Activated naive CD4-positive, alpha-beta T cell treated with anti-CD3 and anti-CD28 coated beads for 36 hours (primary cell): ENCODE data around the gene PCP4L1. TPM values are rescaled to one million over a fixed set of nuclear protein-coding genes. Genes with fewer than 3 reads are reported as not detected.
A peak's percentile ranks its signal among the peaks of the same experiment; 100 is the strongest.

Source experiments
- CTCF ChIA-PET: fragments of 350-600 bp; sonication (Branson Sonifier 250); formaldehyde crosslinking; loops from one replicate; lab custom pipeline; 2021; ENCODE audit warnings: antibody characterized with exemption; lab: Charles Lee
- DNase-seq: peaks from one replicate; pipeline ENCODE4 v3.0.0-alpha.2; 2020
- H3K27ac Mint-ChIP-seq: one replicate; pipeline ENCODE4 v1.8.0; 2021; ENCODE audit warnings: mild to moderate bottlenecking, mixed read lengths
- H3K27me3 Mint-ChIP-seq: one replicate; pipeline ENCODE4 v1.8.0; 2021; ENCODE audit warnings: low read depth, mixed read lengths
- H3K36me3 Mint-ChIP-seq: one replicate; pipeline ENCODE4 v1.8.0; 2021; ENCODE audit warnings: low read depth, mixed read lengths
- H3K4me1 Mint-ChIP-seq: one replicate; pipeline ENCODE4 v1.8.0; 2021; ENCODE audit warnings: low read depth, mixed read lengths
- H3K4me3 Mint-ChIP-seq: one replicate; pipeline ENCODE4 v1.8.0; 2021; ENCODE audit warnings: mild to moderate bottlenecking, moderate library complexity, mixed read lengths
- H3K9me3 Mint-ChIP-seq: one replicate; pipeline ENCODE4 v1.8.0; 2021; ENCODE audit warnings: mixed read lengths
- intact Hi-C: fragments of 100-400 bp; cut with micrococcal nuclease; formaldehyde crosslinking; loops from one replicate; pipeline ENCODE4 v1.15.1; 2023
- total RNA-seq, 2 experiments: library from RNA; stranded (reverse); gene quantifications; one replicate each; pipeline ENCODE4 v1.2.3, GENCODE V29; 2021

The PCP4L1 gene
- total RNA-seq, 2 experiments from 2014 or later, result 0.24 to 0.37 TPM

DNA sequence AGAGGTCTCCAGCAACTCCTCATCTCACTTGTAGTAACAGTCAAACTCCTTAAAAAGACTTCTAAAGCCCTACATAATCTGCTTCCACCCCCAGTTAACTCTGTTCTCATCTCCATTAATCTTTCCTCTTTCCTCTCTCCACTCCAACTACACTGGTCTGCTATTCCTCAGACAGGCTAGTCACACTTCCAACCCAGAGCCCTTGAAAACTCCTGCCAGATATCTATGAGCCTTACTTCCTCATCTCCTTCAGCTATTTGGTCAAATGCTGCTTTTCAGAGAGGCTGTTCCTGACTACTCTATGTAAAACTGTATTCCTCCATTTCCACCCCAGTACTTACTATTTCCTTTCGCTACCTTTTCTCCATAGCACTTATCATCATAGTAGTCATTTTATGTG is 24.4 kb downstream of the PCP4L1 start:
- Mint-ChIP-seq H3K36me3 (no peaks in the 10 kb centered on the region), H3K27me3 (no peaks in the 10 kb centered on the region), H3K4me3 (no peak overlapping the region), H3K4me1 (no peaks in the 10 kb centered on the region), H3K27ac (no peak overlapping the region), H3K9me3 (no peaks in the 10 kb centered on the region)
- CTCF ChIA-PET, result interaction anchor here (1.2 to 2.6 kb wide), 4 partner anchors 8 to 99 kb away, joined by 3 to 10 read pairs (median 6); partner anchors contain the start of gene TOMM40L
- DNase-seq, result no peak
- intact Hi-C loops, result no loop called here

DNA sequence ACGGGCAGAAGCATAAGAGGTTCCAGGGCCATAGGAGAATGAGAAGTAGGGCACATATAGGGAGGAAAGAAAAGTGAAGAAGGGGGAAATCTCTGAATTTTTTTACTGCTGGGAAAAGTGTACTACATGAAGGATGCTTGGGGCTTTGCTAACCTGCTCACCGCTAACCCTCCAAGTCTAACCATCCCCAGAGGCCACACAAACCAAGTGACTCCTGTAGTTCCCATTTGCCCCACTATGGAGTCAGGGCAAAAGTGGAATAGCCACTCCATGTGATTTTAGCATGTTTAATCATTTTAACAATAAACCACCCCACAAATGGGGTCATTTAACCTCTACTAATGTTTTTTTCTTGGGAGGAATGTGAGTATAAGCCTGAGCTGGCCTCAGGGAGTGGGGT is 26.6 kb downstream of the PCP4L1 start:
- CTCF ChIA-PET, result no interaction called here
- no peaks in the 10 kb centered on the region for H3K4me1 Mint-ChIP-seq
- intact Hi-C loops, result no loop called here
- no peak overlapping the region for H3K27ac Mint-ChIP-seq
- no peaks in the 10 kb centered on the region for H3K27me3 Mint-ChIP-seq
- DNase-seq, result no peak
- no peaks in the 10 kb centered on the region for H3K36me3 Mint-ChIP-seq
- H3K4me3 Mint-ChIP-seq, result no peak overlapping the region
- H3K9me3 Mint-ChIP-seq, result no peaks in the 10 kb centered on the region

DNA sequence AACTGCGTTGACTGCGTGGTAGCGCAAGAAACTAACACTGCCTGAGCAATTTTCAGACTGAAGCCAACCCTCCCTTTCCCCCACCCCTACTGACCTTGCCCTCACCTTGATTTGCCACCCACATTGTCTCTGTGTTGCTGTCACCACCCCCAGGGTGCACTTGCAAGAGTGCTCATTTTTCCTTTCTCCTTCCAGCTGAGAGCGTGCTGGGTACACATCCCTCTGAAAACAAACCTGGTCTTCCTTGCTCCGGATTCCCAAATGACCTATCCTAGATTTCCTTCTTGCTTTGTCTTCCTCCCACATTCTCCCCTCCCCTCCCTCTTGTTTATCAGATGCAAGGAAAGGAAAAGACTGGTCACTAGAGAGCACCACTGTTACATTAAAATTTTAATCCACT is 27.0 kb downstream of the PCP4L1 start:
- no peaks in the 10 kb centered on the region for H3K27me3 Mint-ChIP-seq
- H3K27ac Mint-ChIP-seq, result no peak overlapping the region
- no peak overlapping the region for H3K4me3 Mint-ChIP-seq
- no peaks in the 10 kb centered on the region for H3K36me3 Mint-ChIP-seq
- H3K9me3 Mint-ChIP-seq, result no peaks in the 10 kb centered on the region
- CTCF ChIA-PET, result no interaction called here
- intact Hi-C loops, result no loop called here
- no peak for DNase-seq
- H3K4me1 Mint-ChIP-seq, result no peaks in the 10 kb centered on the region

DNA sequence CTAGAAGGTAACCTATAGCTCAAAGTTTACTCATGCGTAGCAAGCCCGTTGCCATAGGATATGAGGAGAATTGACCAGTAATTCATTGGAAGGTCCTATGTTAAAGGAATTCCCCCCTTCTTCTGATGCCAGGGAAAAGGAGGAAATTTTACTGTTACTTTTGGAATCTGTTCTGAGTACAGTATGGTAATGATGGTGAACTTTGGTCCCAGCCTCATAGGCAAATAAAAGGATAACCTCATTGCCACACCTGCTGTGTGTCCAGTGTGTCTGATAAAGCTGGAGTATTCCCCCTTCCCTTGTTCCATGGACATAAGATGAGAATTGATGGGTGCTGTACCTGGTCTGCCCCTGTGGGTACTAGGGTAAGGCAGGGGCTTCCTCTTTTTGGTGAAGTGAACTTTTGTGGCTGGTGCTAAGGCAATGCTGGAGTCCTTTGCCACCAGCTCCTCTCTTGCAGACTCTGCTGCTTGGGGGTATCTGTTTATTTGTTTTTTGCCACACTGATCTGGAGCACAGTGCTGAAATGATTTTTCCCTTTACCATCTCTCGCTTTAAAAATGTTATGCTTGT is 29.0 kb downstream of the PCP4L1 start:
- DNase-seq, result no peak
- Mint-ChIP-seq H3K27me3 (no peaks in the 10 kb centered on the region), H3K36me3 (no peaks in the 10 kb centered on the region), H3K27ac (no peak overlapping the region), H3K9me3 (no peaks in the 10 kb centered on the region), H3K4me1 (no peaks in the 10 kb centered on the region), H3K4me3 (no peak overlapping the region)
- CTCF ChIA-PET, result interaction anchor here (0.6 to 1.6 kb wide), 4 partner anchors 61 to 1366 kb away, joined by 3 to 10 read pairs (median 4); partner anchors contain the start of gene TOMM40L
- intact Hi-C loops, result no loop called here

DNA sequence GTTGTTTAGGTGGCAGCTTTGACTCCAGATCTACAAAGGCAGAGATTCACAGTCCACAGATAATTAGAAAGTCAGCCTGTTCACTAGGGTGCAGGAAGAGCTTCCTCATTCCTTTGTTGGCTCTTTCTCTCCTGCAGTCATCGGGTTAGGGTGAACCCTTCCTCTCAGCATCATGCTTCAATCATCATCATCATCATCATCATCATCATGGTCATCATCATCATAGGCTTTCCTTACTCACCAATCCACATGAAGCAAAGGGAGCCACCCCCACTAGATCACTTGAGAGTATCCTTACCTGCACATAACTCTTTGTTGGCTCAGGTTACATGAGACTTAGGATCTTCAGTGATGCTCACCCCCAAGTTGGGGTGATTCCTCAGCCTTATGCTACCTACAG is 32.2 kb downstream of the PCP4L1 start:
- Mint-ChIP-seq H3K36me3 (no peaks in the 10 kb centered on the region), H3K27ac (no peak overlapping the region), H3K9me3 (no peaks in the 10 kb centered on the region), H3K4me1 (no peaks in the 10 kb centered on the region), H3K4me3 (no peak overlapping the region), H3K27me3 (no peaks in the 10 kb centered on the region)
- CTCF ChIA-PET, result interaction anchor here (0.6 to 4.0 kb wide), 48 partner anchors 8 to 194 kb away, joined by 3 to 82 read pairs (median 5); partner anchors contain the start of genes ADAMTS4, CFAP126, NR1I3 and PCP4L1
- DNase-seq, result no peak
- intact Hi-C loops, result loop anchor here (1.0 to 2.0 kb wide), 3 partner anchors 63 to 106 kb away; no protein-coding TSS in a partner anchor

DNA sequence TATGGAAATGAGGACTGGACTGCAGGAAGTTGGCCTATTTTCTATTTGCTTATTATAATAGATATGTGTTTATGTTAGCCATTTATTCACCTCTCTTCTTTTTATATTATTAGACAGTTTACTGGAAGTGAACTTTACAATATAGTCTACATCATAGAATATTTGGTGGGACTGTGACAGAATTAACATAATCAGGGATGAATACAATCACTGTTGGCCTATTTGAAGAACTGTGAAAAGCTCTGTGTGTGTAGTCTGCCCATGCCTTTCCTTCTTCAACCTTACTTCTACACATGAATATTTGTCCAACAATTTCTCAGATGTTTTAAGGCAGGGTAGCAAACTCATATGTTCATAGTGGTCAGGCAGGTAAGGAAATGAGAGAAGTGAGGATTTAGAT is 38.9 kb downstream of the PCP4L1 start:
- Mint-ChIP-seq H3K4me3 (no peak overlapping the region), H3K27me3 (no peaks in the 10 kb centered on the region), H3K36me3 (no peaks in the 10 kb centered on the region), H3K9me3 (no peaks in the 10 kb centered on the region), H3K4me1 (no peaks in the 10 kb centered on the region), H3K27ac (no peak overlapping the region)
- CTCF ChIA-PET, result no interaction called here
- DNase-seq, result no peak
- intact Hi-C loops, result no loop called here

DNA sequence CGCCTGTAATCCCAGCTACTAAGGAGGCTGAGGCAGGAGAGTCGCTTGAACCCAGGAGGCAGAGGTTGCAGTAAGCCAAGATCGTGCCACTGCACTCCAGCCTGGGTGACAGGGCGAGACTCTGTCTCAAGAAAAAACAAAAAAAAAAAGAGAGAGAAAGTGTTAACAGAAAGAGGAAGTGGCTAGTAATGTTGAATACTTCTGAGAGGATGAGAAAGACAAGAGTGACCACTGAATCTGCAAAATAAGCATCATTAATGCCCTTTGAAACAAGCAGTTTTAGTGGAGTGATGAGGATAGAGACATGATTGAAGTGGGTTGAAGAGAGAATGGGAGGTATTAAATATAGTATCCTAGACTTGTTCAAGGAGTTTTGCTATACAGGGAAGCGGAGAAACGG is 39.6 kb downstream of the PCP4L1 start:
- DNase-seq, result no peak
- Mint-ChIP-seq H3K27ac (no peak overlapping the region), H3K4me3 (no peak overlapping the region), H3K4me1 (peaks cover under 1% of the 10 kb centered on the region), H3K9me3 (no peaks in the 10 kb centered on the region), H3K36me3 (no peaks in the 10 kb centered on the region), H3K27me3 (no peaks in the 10 kb centered on the region)
- CTCF ChIA-PET, result no interaction called here
- intact Hi-C loops, result no loop called here

DNA sequence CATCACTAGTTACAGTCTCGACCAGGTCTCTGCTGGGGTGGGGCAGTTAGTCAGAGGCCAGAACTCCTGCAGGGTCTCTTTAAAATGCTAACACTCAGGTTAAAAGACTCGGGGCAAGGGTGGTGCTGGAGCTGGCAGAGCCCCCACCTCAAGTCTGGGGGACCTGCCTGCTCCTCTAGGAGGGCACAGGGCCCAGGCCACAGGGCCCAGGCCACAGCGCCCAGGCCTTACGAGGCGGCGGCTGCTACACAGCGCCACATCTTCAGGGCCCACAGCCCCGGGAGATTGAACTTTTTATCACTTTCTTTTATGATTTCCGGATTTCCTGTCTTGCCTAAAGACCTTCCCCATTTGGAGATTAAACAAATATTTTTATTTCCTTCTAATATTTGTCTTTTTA is 40.8 kb downstream of the PCP4L1 start:
- Mint-ChIP-seq H3K4me1 (peaks cover 9% of the 10 kb centered on the region), H3K36me3 (no peaks in the 10 kb centered on the region), H3K4me3 (no peak overlapping the region), H3K27me3 (no peaks in the 10 kb centered on the region), H3K9me3 (no peaks in the 10 kb centered on the region), H3K27ac (no peak overlapping the region)
- CTCF ChIA-PET, result interaction anchor here (0.6 to 0.9 kb wide), 2 partner anchors 14 to 49 kb away, joined by 4 read pairs; partner anchors contain the start of gene SDHC
- intact Hi-C loops, result no loop called here
- DNase-seq, result no peak

DNA sequence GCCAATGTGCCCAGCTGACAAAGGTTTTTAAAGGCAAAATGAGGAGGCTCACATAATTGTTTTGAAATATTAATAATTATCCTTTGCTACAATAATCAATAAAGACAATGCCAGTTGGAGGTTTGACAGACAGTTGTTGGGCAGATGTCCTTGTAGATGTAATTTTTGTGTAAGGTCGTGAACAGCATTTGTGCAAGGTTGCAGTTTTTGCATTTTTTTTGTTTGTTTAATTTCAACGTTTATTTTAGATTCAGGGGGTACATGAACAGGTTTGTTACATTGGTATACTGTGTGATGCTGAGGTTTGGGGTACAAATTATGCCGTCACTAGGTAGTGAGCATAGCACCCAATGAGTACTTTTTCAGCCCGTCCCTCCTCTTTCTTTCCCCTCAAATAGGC is 41.9 kb downstream of the PCP4L1 start:
- no peak overlapping the region for H3K4me3 Mint-ChIP-seq
- peaks cover 19% of the 10 kb centered on the region for H3K4me1 Mint-ChIP-seq
- CTCF ChIA-PET, result interaction anchor here (1.4 kb wide), 1 partner anchor 10 kb away, joined by 8 read pairs; no protein-coding TSS in a partner anchor
- intact Hi-C loops, result no loop called here
- DNase-seq, result no peak
- no peak overlapping the region for H3K27ac Mint-ChIP-seq
- H3K27me3 Mint-ChIP-seq, result no peaks in the 10 kb centered on the region
- no peaks in the 10 kb centered on the region for H3K36me3 Mint-ChIP-seq
- no peaks in the 10 kb centered on the region for H3K9me3 Mint-ChIP-seq

DNA sequence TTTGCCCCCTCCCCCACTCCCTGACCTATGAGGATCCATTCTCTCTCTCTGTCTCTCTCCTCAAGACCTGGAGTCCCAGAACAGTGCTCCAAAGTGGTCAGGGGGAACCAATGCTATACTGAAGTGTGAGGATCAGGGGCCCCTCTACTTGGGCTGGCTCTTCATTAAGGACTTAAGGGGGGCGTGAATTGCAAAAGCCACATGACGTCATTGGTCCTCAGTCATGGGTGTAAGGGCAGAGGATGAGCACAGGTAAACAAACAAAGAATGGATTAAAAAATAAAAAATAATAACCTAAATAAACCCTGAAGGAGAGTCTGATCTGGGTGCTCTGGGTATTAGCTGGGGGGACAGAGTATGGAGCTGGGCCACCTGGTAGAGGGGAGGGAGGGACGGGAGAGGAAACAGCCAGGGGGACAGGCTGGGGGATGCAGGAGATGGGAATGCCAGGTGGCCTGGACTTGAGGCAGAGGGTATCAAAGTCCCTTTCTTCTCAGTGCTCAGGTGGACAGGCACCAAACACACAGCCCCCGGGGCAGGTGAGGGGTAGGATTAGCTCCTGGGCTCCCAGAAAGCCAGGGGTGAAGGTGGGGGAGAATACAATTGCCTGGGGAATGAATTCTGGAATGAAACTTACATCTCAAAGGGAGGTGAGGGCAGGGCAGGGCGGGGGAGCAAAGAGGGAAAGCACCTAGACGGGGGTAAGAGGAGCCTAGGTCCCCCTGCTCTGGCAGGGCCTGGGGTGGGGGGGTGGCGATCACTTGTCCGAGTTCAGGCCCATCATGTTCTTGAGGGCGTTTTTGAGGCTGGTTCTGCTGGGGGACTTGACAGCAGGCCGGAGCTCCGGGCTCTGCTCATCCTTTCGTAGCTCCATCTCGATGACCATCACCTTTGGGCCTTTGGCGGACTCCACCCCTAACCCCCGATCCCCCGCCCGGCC is 46.7 kb downstream of the PCP4L1 start:
- Mint-ChIP-seq H3K27me3 (no peaks in the 10 kb centered on the region), H3K9me3 (no peaks in the 10 kb centered on the region), H3K4me1 (peaks cover 33% of the 10 kb centered on the region), H3K4me3 (peak overlapping the region; percentile 96), H3K27ac (peak overlapping the region; percentile 83), H3K36me3 (peaks cover 3% of the 10 kb centered on the region)
- CTCF ChIA-PET, result interaction anchor here (0.6 to 4.9 kb wide), 12 partner anchors 9 to 123 kb away, joined by 3 to 38 read pairs (median 4); partner anchors contain the start of genes SDHC and TOMM40L
- intact Hi-C loops, result no loop called here
- DNase-seq, result peak; percentile 19

DNA sequence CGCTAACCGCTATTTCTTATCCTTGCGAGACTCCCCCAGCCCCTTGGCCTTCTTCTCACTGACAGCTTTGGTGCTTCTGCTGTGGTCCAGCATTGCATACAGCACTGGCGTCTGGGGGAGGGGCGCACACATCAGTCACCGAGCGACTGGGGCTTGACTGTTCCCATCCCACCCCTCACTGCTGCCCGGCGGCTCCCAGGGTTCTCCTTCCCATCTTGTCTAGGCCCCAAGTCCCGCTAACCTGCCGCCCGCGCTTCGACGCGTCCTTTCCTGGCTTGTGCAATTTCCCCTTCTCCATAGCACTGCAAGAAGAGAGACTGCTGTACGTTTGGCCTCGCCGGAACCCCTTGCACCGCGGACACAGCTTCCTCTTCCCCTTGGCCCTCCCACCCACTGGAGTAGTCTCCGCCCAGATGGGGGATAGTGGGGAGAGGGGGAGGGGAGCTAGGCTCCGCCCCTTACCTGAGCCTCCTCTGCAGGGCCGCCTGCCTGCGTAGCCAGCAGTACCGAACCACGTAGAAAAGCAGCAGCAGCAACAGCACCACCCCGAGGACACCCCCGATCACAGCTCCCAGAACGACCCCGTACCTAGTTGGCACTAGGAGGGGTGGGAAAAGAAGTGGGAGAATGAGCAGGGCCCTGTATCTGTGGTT is 47.4 kb downstream of the PCP4L1 start:
- peak; percentile 89 for DNase-seq
- Mint-ChIP-seq H3K36me3 (peaks cover 3% of the 10 kb centered on the region), H3K27me3 (no peaks in the 10 kb centered on the region), H3K9me3 (no peaks in the 10 kb centered on the region), H3K4me3 (peak overlapping the region; percentile 96), H3K27ac (peak overlapping the region; percentile 83), H3K4me1 (peaks cover 33% of the 10 kb centered on the region)
- intact Hi-C loops, result loop anchor here (1.0 kb wide), 3 partner anchors 8 to 114 kb away; partner anchors contain the start of gene SDHC
- CTCF ChIA-PET, result interaction anchor here (0.6 to 4.9 kb wide), 11 partner anchors 8 to 124 kb away, joined by 3 to 38 read pairs (median 4); partner anchors contain the start of genes SDHC and TOMM40L
